ENCODE data around the gene MYO16.
"Not testable (repeated sequence)": the region's sequence is repeated elsewhere in the genome, so short reads cannot be mapped to it uniquely, and the experiment has no call there.

The MYO16 gene

DNA sequence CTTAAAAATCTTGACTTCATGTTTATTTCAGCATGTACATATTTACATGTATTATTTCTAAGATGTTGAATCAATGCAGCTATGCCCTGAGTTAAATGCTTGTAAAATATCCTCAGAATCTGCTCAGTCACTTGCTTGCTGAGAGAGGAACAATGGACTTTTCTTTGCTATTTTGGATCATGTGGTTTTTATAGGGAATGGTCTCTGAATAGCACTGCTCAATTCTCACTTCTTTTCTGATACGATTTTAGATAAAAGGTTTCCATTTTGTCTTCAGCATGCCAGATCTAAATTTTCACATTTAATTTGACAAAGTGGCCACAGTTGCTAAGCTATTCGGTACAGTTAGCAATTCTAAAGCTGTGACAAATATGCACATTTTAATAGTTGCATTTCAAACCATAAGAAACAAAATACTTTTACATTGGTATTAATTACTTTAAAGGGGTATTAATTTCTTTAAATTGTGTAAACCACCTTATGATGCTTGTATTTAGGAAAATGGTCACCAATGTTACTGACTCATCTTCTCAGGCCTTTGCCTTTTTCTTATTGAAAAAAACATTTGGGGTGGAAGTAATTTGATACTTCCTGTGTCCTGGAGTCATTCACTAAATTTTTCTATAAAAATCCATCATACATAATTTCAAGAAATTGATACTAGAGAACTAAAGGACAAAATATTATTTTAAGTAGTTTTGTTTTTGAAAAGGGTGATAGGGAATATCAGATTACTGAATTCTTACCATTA, 113.5 kb downstream of the MYO16 start:
- no peak for DNase-seq (ENCODE audit: low read depth in 2 of 2)

DNA sequence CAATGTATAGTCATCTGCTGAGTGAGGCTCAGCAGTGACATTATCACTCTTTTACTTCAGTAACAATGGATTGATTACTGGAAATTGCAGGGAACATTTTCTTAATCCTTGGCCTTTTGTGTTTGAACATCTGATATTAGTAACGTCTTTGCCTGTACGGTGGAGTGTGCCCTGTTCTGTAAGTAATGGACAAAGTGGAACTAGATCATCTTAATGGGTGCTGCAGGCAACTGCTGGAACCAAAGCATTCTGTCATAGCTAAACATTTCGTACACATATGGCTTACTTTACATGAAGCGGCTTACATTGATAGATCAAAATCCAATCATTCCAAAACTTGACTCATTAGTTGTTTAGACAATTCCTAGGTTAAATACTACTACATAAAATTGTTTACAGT, 114.1 kb downstream of the MYO16 start:
- DNase-seq (ENCODE audit: low read depth in 2 of 2), result no peak

DNA sequence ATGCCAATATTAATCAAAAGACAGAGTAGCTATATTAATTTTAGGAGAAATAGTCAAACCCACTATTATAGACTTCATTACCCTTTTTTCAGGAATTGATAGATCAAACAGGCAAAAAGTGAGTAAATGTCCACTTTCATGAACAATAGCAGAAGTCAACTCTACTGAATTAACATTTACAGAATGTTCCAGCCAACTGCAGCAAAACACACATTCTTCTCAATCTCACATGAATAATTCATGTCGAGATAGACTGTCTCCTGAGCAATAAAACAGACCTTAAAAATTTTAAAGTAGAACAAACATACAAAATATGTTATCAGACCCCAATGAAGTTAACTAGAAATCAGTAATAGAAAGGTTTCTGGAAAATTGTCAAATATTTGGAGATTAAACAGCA, 118.4 kb downstream of the MYO16 start:
- DNase-seq (ENCODE audit: low read depth in 2 of 2), result no peak

DNA sequence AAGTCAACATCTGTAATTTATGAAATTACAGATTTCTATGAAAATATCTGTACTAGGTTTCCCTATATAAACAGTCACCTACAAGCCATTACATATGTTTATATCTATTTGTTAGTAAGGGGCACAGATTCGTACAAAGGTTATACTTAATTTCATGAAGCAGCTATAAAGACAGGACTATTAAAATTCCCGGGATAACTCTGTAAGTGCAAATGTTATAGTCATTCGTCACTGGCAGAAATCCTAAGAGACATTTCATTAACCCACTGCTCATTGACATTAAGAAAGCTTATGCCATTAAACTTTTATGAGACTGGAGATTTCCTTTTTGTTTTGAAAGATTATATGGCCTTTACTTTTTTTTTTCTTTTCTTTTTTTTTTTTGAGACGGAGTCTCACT, 122.9 kb downstream of the MYO16 start:
- DNase-seq (ENCODE audit: low read depth in 2 of 2), result no peak

DNA sequence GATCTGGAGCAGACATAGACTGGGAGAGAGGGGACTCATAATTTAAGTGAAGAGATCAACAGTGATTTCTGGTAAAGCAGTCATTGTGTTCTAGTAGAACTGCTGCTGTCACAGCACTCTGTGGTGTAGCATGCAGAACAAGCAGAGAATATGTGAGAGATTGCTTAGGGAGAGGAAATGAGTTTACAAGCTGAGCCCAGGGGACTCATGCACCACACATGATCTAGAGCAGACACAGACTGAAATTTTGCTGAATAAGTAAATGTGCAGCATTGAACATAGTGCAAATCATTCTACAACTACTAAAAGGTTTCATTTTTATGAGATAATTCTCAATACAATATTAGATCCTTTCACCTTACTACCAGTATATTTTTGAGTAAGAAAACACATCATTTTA, 125.7 kb downstream of the MYO16 start:
- no peak for DNase-seq (ENCODE audit: low read depth in 2 of 2)

DNA sequence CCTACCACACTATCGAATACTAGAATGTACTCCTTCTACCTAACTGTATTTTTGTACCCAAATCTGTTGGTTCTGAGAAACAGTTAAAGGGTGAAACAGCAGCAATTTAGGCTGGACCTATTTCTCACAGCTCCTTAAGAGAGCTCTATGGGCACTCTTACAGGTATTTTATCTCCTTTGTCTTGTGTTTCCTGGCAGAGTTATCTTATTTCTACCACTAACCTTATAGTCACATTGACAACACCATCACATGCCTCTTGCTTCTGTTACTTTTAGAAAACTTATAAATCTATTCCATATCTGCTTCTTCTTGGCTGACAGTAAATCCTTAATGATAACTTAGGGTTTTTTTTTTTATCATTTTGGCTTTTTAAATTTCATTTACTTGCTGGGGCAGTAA, 130.7 kb downstream of the MYO16 start:
- no peak for DNase-seq (ENCODE audit: low read depth in 2 of 2)

DNA sequence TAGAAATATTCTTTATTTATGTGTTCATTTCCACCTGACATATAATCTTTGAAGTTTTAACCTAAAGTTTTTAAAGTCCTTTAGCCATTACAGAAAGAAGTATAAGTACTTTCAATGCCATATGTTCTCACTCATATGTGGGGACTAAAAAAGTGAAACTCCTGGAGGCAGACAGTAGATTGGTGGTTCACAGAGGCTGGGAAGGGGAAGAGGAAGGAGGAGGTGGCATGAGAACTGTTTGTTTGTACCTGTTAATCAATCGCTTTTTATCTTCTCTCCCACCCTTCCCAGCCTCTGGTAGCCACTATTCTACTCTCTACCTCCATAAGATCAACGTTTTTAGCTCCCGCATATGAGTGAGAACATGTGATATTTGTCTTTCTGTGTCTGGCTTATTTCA, 131.1 kb downstream of the MYO16 start:
- DNase-seq (ENCODE audit: low read depth in 2 of 2), result no peak

DNA sequence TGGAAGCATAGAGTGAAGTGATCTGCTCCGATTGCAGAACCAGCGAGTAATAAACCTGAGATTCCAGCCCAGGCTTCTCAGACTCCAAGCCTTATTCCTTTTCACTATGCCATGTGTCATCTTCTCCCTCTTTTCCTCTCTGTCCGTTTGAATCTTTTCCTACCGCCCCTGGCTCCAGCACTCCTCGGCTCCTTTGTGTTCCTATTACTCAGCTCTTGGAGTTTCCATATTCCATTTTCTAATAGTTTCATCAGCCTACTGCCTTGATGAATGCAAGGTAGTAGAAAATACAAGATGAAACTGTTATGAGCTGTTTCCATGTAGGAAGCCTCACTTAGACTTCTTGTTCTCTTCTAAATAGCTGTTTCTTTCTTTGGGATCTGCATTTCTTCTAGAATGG, 138.6 kb downstream of the MYO16 start:
- no peak for DNase-seq (ENCODE audit: low read depth in 2 of 2)

DNA sequence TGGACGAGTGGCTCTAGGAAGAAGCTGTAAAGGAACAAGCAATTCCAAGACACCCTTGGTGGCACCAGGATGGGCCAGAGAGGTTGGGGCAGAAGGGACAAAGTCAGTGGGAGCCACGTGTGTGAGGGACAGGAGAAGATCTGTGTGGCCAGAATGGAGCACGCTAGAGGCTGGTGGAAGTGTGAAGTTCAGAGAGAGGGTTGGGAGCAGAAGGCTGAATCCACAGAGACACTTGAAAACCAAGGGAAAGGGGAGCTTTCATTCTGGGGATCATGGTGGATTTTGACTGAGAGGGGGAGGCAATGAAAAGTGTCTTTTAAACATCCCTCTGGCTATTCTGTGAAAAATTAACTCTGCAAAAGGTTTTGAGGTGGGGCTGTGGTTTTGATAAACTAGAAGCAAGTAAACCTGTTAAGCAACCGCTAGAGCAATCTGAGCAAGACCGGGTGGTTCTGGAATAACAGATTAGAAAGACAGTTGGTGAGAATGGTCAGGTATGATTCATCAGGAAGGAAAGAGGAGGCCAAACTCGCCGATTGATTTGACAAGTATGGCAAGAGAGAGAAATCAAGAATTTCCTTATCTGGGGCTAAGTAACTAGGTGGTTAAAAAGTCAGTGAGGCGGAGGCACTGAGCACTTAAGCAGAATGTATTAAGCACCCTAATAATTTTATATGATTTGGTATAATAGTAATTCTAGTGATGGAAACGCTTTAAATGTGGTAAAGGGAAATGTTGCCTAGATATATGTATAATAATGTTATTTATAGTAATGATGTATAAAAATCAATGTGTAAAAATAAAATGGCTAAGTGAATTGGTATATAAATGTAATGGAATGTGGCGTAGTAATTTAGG, 140.0 kb downstream of the MYO16 start:
- no peak for DNase-seq (ENCODE audit: low read depth in 2 of 2)

DNA sequence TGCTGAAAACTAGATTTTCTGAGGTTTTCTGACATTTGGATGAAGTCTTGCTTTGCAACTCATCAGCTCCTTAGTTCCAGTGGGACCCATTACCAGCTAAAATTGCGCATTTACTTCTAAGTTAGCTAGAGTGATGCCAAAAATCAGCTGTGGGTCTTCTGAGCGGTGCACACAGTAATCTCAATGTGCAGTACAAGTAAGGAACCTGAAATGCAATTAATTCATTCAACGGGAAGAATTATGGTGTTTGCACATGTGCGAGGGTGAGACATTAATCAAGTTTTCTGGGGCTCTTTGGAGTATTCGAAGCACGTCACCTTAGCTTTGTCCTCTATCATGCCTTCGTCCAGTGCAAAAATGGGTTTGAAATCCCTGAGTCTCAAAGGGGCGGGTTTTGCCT, 146.2 kb downstream of the MYO16 start:
- DNase-seq (ENCODE audit: low read depth in 2 of 2), result no peak

DNA sequence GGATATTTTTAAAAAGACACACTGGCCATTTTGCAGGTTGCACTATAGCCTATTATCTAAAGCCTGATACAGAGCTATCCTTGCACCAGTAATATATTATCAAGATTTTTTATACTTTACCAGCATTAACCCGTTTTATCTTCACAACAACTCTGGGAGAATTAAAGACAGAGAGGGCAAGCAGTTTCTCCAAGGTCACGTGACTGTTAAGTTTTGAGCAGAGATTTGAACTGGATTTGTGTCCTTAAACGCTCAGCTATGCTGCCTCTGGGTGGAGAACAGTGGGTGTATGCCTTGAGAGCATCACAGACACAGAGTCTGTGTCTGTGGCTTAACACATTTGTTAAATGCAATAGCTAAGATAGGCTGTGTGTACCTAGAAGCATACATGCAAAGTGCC, 147.2 kb downstream of the MYO16 start:
- no peak for DNase-seq (ENCODE audit: low read depth in 2 of 2)

DNA sequence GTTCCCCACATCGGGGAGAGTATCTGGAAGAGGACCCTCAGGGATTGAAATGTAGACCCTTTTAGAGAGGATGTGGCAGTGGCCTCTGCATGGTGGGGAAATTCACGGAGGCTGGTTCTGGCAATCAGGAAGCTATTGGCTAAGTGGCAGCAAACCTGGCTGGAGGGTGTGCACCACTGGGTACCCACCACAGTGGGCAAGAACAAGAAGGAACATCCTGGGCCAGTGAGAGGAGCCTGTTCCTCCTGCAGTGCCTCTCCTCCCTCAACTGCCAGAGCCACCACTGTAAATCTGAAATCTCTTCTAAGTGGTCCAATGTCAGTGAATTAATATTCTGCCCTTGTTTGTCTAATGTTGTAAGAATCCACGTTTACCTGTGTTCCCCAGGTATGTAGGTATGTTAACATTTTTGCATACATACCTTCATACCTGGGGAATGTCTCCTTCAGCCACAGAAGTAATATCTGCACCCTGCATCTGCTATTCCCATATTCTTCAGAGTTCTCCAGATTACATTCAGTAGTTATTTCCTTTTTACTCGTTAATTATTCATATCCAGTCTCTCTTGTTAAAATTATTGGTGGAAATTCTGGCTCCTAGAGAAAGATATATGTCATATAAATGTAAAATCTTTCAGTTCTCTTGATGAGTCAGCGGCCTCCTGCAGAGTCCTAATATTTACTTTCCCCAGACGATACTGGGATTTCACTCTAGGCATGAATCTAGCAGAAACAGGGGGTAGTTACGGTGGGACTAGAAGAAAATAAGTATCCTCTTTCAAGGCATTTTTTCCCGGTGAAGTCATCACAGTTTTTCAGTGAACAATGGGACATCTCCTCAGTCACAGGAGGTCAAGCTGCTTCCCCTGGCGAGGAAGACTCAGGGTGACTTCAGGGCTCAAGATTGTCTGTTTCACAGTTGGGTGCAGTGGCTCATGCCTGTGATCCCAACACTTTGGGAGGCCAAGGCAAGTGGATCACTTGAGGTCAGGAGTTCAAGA, 148.3 kb downstream of the MYO16 start:
- no peak for DNase-seq (ENCODE audit: low read depth in 2 of 2)

DNA sequence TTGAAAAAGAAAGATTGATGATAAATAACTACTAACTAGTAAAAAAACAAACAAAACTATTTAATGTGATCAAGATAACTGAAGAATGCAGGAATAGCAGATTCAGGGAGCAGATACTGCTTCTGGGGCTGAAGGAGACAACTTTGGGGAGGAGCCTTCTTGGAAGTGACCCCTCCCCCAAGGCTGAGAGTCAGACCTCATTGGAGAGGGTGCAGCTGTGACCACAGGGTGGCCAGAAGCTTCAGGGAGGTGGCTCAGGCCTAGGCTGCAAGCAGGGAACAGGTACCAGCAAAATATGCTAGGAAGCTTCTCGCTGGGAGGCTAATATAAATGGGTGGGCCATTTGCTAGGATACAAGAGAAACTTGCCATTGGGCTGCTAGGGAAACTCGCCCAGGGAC, 149.9 kb downstream of the MYO16 start:
- DNase-seq (ENCODE audit: low read depth in 2 of 2), result no peak

DNA sequence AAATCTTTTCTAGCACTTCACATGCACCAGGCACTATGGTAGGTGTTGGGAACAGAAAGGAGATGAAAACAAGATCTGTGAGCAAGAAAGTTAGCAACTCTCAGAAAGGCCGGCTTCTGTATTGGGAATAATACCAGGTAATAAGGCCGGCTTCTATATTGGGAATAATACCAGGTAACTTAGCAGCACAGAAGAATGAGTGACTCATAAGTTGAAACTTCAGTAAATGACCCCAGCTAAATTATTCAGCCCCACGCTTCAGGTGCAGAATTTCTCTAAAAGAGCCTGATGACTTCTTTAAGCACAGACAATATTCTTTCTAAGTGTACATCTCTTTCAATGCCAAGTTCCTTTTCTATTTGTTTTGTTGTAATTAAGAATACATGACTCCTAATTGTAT, 151.3 kb downstream of the MYO16 start:
- DNase-seq (ENCODE audit: low read depth in 2 of 2), result no peak

DNA sequence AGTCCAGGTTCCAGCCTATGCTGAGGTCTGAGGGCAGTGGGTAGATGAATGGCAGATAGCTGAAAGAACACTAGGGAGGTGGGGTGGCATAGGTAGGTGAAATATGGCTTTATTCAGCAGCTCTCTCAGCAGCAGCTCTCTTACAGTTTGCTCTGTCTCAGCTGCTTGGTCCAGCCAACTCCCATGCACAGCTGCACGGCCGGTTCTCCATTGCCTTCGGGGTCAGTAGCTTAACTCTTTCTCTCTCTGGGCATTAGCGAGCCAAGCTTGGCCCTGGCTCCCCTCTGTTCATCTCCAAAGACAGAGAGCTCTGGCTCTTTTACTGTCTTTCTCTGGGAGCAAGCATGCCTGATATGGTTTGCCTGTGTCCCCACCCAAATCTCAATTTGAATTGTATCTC, 151.9 kb downstream of the MYO16 start:
- no peak for DNase-seq (ENCODE audit: low read depth in 2 of 2)

DNA sequence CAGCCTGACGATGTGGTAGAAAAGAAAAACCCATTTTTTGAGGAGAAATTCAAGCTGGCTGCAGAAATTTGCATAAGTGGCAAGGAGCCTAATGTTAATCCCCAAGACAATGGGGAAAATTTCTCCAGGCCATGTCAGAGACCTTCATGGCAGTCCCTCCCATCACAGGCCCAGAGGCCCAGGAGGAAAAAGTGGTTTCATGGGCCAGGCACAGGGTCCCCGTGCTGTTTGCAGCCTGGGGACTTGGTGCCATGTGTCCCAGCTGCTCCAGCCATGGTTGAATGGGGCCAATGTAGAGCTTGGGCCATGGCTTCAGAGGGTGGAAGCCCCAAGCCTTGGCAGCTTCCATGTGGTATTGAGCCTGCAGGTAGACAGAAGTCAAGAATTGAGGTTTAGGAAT, 153.1 kb downstream of the MYO16 start:
- DNase-seq (ENCODE audit: low read depth in 2 of 2), result not testable (repeated sequence)

DNA sequence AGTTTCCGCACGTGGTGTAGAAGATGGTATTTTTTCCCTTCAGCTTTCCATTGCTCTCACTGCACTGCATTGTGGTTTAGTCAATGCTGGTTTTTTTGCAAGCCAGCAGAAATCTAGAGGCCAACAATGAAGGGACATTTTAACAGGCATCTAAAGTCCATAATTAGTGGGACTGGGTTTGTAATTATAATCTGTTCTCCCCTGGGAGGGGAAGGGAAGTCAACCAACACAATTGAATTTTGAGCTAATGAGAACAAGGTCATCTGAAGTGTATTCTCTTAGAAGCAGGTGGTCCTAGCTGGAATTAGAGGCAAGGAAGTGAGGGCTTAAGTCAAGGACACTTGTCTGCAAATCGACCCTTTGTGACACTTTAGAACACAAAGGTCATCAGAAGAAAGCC, 156.4 kb downstream of the MYO16 start:
- DNase-seq (ENCODE audit: low read depth in 2 of 2), result no peak

DNA sequence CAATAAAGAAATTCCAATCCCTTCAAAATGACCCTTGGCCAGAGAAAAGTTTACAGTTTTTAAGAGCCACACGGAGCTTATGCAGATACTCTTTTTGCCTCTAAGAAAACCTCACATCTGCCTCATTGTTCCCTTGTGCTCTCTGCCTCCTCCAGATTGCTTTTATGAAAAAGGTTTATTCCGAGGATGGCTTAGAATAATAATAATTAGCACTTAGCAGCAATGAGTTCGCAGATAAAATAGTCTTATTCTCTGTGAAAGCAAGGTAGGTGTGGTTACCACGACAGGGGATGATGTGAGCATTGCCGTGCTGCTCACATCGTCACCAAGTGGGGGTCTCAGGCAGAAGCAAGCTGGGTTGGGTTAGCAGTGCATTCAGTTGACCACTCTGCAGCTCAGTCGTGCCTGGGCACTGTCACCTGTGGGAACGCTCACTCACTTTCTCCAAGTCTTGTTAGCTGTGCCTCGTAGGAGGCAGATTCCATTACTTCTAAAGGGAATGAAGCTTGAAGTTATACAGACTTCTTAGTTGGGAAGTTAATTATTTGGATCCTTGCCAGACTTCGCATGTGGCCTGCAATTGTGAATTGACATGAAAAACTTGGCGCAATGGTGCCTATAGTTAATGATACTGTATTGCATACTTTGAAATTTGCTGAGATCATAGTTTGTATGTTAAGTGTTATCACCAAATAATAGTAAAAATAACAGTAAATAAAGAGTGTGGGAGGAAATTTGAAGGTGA, 157.2 kb downstream of the MYO16 start:
- DNase-seq (ENCODE audit: low read depth in 2 of 2), result no peak

DNA sequence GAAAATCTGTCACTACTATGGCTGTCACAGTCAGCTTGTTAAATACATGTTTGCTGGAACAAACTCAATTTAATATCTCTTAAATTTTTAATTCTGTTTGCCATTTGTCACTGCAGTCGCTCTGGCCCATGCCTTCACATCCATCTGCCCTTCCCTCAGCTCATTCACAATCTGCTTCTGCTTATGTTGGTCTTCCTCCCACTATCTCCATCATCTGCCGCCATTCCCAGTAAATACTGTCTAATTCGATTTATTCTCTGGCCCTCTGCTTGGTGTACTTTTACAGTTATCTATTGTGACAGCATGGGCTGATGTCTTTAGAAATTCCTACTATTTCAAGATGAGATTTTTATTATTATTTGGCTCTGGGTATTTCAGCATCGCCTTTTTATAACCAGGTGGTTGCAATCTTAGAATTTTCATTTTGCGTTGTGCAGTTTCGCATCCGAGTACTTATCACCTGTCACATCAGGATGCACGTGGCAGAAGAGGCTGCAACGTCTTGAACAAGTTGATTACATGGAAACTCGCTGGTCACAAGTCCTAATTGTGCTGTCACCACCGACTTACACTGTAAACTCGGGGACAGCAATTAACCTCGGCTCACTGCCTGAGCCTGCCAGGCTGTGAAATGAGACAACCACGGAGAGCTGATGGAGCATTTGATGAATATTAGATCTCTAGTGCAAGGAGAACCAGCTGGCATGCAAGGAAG, 158.4 kb downstream of the MYO16 start:
- DNase-seq (ENCODE audit: low read depth in 2 of 2), result no peak

DNA sequence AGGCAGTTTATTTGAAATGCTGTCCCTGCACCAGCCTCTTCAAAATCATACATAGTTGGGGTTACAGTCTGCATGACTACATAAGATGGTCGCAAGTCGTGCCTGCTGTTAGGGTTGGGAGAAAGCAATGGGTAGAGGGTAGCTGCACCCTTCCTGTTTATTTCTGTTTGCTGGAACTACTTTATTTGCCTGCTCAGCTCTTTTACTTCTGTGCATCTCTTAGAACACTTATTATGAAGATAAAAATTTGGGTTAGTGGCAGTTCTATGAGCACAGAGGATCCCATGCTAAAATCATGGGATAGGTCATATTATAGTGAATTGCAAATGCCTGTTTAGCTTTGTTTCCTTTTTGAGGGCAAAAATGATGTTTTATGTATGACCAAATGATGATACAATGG, 160.1 kb downstream of the MYO16 start:
- DNase-seq (ENCODE audit: low read depth in 2 of 2), result no peak

DNA sequence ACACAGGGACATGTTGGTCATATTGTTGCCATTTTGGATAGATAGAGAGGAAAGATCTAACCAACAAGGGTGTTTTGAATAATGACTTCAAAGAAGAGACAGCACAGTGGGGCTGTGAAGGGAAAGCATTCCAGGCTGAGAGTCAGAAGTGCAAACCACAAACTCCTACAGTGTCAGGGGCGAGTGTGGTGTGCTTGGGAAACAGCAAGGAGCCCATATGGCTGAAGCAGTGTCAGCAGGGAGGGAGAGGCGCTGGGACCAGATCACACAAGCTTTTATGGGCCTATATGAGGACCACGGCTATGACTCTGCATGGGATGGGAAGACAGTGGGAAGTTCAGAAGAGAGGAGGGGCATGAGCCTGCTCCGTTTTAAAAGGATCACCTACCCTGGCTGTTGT, 166.4 kb downstream of the MYO16 start:
- no peak for DNase-seq (ENCODE audit: low read depth in 2 of 2)
